Measurements from ENCODE around the gene SGCA.

Gene SGCA

DNA sequence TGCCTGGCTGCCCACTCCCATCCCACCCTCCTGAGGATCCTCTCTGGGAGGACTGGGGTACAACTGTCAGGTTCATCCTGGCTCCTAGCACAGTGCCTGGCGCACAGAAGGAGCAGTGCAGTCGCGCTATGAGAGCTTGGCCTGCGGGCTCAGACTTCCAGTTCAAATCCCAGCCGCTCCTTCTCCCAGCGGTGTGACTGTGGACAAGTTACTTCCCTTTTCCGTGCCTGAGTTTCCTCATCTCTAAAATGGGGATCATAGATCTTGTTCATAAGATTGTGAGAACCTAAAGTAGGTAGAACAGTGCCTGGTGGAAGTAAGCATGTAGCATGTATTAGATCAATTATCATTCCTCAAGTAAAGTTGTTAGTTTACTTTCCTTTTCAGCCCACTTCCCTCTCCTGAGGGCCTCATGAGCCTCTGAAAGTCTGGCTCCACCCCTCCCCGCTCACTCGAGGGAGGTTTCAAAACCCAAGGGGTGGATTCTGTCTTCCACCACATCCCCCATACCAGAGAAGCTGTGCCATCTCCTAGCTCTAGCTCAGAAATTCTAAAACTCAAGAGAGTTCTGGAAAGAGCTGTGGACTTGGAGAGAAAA is 55.6 kb downstream of the SGCA start:
- FAIRE-seq (no peak), DNase-seq (ENCODE audit: low spot score) (no peak)

DNA sequence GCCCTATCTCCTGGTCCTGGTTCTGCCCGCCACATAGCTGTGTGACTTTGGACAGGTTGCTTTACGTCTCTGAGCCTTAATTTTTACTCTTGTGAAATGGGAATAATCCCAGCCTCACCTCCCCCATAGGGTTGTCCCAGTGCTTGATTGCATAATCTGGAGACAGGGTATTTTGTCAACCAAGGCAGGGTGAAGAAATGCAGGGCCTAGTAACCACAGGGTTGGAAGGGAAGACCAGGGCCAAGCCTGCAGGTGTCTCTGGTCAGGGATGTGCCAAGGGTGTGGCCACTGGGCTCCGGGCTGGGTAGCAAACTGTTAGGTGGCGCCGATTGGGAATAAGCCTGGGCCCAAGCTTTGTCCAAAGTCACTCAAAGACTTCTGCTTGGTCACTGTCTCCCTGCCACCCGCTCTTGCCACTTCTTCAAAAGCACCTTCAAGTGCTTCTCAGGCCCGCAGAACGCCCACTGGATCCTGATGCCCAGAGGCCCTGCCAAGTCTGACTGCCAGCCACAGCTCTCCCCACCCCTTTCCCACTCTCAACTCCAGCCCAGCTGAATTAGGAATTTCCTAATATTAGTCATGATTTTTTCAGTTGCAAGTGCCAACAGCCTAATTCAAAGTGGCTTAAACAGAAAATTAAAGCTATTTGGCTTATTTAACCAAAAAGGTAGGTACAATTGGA is 56.2 kb downstream of the SGCA start:
- FAIRE-seq (no peak), DNase-seq (ENCODE audit: low spot score) (no peak)

DNA sequence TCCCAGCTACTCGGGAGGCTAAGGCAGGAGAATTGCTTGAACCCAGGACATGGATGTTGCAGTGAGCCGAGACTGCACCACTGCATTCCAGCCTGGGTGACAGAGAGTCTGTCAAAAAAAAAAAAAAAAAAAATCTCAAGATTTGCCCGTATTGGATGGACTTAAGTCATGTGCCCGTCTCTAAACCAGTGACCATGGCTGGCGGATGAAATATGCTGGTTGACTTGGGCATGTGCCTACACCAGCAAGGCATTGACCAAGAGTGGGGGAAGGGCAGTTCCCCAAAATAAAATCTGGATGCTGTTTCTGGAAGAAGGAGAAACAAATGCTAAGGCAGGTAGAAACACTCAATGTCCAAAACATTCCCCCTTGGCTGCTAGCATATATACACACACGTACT is 57.1 kb downstream of the SGCA start:
- no peak for DNase-seq (ENCODE audit: low spot score)
- FAIRE-seq: no peak

All from RCC 7860 (cell line).